PFSK-1 (cell line): ENCODE measurements around the gene C3orf20.

Source experiments
- FOXP2 ChIP-seq: optimal IDR thresholded peaks from 2 replicates; pipeline ENCODE3; 2011; ENCODE audit warnings: borderline replicate concordance, control low read depth, inconsistent platforms; ENCODE audit not compliant: insufficient read depth; ENCODE audit errors: extremely low read length, extremely low read depth
- POLR2AphosphoS5 ChIP-seq: IDR thresholded peaks from 2 replicates; pipeline ENCODE4 v1.6.1; 2012; ENCODE audit warnings: low read depth, mild to moderate bottlenecking, control low read depth, low read length, moderate library complexity
- SIN3A ChIP-seq: IDR thresholded peaks from 2 replicates; pipeline ENCODE4 v1.6.1; 2012; ENCODE audit warnings: mild to moderate bottlenecking, low read length, moderate library complexity, borderline replicate concordance; ENCODE audit not compliant: insufficient read depth
- TAF1 ChIP-seq: IDR thresholded peaks from 2 replicates; pipeline ENCODE4 v1.6.1; 2012; ENCODE audit warnings: low read length, control low read depth, borderline replicate concordance; ENCODE audit not compliant: insufficient read depth
- TF ChIP-seq, protein P1 (sequence below), 2 experiments: IDR thresholded peaks; 2 replicates each; pipeline versions ENCODE4 v1.6.1 to v1.8.0; 2011 to 2012; ENCODE audit warnings: low read depth in 2 of 2, low read length in 2 of 2, control low read depth in 1 of 2, inconsistent platforms in 1 of 2, mild to moderate bottlenecking in 1 of 2, moderate library complexity in 1 of 2; ENCODE audit not compliant: insufficient read depth in 1 of 2

The C3orf20 gene

GRCh38 chr3:14792691-14793121, 117.8 kb downstream of the C3orf20 start:
- TF ChIP-seq TAF1 (no peak), FOXP2 (no peak), POLR2AphosphoS5 (no peak), SIN3A (no peak)
- TF ChIP-seq, protein P1, sequence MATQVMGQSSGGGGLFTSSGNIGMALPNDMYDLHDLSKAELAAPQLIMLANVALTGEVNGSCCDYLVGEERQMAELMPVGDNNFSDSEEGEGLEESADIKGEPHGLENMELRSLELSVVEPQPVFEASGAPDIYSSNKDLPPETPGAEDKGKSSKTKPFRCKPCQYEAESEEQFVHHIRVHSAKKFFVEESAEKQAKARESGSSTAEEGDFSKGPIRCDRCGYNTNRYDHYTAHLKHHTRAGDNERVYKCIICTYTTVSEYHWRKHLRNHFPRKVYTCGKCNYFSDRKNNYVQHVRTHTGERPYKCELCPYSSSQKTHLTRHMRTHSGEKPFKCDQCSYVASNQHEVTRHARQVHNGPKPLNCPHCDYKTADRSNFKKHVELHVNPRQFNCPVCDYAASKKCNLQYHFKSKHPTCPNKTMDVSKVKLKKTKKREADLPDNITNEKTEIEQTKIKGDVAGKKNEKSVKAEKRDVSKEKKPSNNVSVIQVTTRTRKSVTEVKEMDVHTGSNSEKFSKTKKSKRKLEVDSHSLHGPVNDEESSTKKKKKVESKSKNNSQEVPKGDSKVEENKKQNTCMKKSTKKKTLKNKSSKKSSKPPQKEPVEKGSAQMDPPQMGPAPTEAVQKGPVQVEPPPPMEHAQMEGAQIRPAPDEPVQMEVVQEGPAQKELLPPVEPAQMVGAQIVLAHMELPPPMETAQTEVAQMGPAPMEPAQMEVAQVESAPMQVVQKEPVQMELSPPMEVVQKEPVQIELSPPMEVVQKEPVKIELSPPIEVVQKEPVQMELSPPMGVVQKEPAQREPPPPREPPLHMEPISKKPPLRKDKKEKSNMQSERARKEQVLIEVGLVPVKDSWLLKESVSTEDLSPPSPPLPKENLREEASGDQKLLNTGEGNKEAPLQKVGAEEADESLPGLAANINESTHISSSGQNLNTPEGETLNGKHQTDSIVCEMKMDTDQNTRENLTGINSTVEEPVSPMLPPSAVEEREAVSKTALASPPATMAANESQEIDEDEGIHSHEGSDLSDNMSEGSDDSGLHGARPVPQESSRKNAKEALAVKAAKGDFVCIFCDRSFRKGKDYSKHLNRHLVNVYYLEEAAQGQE (IDR thresholded peaks at IDR 0.05; ENCODE audit: insufficient read depth in 1 of 2, low read depth in 2 of 2, low read length in 2 of 2): no peak

DNA sequence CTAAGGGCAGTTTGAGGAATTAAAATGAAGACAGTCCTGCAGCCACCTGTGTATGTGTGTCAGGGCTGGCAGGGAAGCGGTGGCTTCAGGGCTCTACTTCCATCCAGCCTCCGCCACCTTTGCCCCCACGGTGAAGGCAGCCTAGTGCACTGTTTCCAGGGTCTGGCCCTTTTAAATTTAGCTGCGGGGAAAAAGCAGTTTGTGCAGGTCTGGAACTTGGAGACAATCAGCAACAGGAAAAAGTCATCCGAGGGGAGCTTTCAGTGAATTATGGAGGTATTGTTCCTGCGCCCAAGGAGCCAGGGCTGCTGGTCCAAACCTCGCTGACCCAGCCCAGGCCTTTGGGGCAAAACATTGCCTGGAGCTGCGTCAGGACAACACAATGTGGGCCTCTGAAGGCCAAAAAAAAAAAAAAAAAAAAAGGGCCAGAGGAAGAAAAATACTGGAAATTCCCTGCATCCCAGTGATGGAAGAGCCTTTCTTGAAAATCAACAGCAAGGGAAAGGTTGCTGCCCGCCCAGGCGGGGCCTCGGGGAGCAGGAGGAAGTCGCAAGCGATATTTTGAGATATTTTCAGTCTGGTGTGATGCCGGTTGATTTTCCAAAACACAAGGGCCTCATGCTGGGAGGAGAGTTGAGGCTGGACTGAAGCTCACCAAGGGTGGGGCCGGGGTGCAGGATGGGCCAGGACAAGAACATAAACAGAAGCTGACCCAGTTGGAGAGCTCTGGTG, 118.4 kb downstream of the C3orf20 start:
- no peak for TF ChIP-seq FOXP2
- no peak for TF ChIP-seq POLR2AphosphoS5
- TF ChIP-seq TAF1: no peak
- TF ChIP-seq SIN3A: no peak
- TF ChIP-seq, protein P1 (IDR thresholded peaks at IDR 0.05; ENCODE audit: insufficient read depth in 1 of 2, low read depth in 2 of 2, low read length in 2 of 2): no peak

DNA sequence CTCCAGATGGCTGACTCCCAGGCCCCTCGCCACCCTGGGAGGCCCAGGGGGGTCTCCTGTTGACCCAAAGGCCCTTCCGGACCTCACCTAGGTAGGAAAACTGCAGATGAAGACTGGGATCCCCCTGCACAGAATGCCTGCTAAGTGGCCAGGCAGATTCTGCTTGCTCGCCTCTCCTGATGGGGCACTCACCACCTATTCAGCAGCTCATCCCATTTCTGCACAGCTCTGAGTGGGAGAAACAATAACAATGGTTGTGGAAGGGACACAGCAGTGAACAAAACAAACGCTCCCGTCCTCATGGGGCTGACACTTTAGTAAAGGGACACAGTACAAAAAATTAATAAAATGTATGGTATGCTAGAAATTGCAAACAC, 118.9 kb downstream of the C3orf20 start:
- TF ChIP-seq SIN3A (no peak), FOXP2 (no peak), TAF1 (no peak), POLR2AphosphoS5 (no peak)
- TF ChIP-seq, protein P1 (IDR thresholded peaks at IDR 0.05; ENCODE audit: insufficient read depth in 1 of 2, low read depth in 2 of 2, low read length in 2 of 2): no peak

DNA sequence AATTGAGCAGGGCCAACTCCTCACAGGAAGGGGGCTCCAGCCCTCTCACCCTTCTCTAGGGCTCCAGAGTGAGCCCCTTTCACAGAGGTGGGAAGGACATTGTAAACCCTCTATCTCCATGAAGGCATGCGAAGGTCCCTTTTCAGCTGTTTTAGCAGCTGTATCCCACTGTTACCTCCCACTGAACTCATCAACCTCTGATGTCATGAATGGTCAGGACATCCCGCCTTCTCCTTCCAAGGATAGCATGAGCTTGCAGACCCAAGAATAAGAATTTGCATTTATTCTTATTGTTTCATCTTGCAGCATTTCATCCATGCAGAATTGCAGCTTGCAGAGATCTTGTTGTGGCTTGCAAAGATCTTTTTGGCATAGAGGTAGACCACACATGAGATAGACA, 119.5 kb downstream of the C3orf20 start:
- TF ChIP-seq FOXP2 (no peak), SIN3A (no peak), TAF1 (no peak)
- TF ChIP-seq, protein P1 (IDR thresholded peaks at IDR 0.05; ENCODE audit: insufficient read depth in 1 of 2, low read depth in 2 of 2, low read length in 2 of 2): no peak
